Retina (tissue), 1 donor: Measurements from ENCODE around the gene ELK3.
"Not testable (repeated sequence)": the region's sequence is repeated elsewhere in the genome, so short reads cannot be mapped to it uniquely, and the experiment has no call there.

Experiments
- DNase-seq: peaks from one replicate; pipeline ENCODE4 v3.0.0-alpha.2; 2016

The ELK3 gene

DNA sequence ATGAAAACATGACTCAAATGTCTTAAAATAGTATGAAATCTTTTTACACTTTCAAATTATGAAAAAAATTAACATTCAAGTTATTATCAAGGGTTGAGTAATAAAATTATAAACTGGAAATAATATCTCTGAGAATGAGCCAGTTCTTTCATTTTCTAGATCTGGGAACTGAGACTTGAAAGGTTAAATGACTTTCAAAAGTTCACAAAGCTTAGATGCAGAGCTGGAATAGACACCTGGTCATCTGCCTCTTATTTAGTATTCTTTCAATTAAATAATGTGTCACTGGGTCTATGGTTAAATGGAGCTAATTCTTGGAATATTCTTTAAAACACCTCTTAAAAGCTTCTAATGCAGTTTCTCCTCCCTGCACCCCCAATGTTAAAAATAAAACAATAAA is 119.4 kb downstream of the ELK3 start:
- no peak for DNase-seq

DNA sequence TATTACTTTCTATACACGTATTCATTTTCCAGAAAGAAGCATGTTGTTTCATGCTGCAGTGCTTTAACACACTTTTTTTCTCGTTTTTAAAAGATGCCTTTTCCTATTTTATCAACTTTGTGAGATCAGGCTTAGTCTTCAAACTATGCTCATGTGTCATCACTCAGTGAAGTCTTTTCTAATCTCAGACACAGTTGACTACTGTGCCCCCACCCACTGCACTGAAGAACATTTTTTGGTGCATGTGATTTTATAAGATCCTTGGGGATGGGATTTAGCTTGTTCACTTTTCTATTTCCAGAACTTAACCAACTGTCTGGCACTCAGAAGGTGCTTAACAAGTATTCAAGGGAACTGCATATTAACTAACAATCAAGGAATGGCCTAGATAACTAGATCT is 120.5 kb downstream of the ELK3 start:
- no peak for DNase-seq

- not testable (repeated sequence) for DNase-seq
Measured at GRCh38 chr12:96315741-96316481, 121.7 kb downstream of the ELK3 start.

DNA sequence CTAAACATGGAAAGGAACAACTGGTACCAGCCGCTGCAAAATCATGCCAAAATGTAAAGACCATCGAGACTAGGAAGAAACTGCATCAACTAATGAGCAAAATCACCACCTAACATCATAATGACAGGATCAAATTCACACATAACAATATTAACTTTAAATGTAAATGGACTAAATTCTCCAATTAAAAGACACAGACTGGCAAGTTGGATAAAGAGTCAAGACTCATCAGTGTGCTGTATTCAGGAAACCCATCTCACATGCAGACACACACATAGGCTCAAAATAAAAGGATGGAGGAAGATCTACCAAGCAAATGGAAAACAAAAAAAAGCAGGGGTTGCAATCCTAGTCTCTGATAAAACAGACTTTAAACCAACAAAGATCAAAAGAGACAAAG is 123.6 kb downstream of the ELK3 start:
- DNase-seq: not testable (repeated sequence)
